ENCODE results near the gene DPP10. TPM values are rescaled to one million over a fixed set of nuclear protein-coding genes. Genes with fewer than 3 reads are reported as not detected.

The DPP10 gene
- total RNA-seq, 1 donor from 2014 or later = 6.5 TPM

- Mint-ChIP-seq H3K27me3 (ENCODE audit: insufficient read depth, low read depth) (peaks cover 2% of the 10 kb centered on the region), H3K4me1 (peaks cover 3% of the 10 kb centered on the region), H3K27ac (no peak overlapping the region), H3K4me3 (no peak overlapping the region), H3K9me3 (peaks cover 17% of the 10 kb centered on the region), H3K36me3 (peaks cover 6% of the 10 kb centered on the region)
- no peaks in the 10 kb centered on the region for H3K79me2 ChIP-seq (ENCODE audit: low read depth)
- H3K27me3 ChIP-seq = no peaks in the 10 kb centered on the region
- H3K9me3 ChIP-seq (ENCODE audit: low read depth) = no peaks in the 10 kb centered on the region
- TF ChIP-seq EZH2phosphoT487 (IDR thresholded peaks at IDR 0.05) (no peak), CTCF (IDR thresholded peaks at IDR 0.05) (no peak)
- H3K9ac ChIP-seq = no peak overlapping the region
- H3K27ac ChIP-seq = no peak overlapping the region
- no peaks in the 10 kb centered on the region for H3K36me3 ChIP-seq
- no peaks in the 10 kb centered on the region for H3F3A ChIP-seq (ENCODE audit: low read depth)
- DNase-seq (ENCODE audit: low spot score) = no peak
- no peak overlapping the region for H2AFZ ChIP-seq (replicated peaks)
- no peaks in the 10 kb centered on the region for H3K4me1 ChIP-seq
- no peaks in the 10 kb centered on the region for H4K20me1 ChIP-seq (ENCODE audit: low read depth)
- H3K4me3 ChIP-seq = no peak overlapping the region
- no peak overlapping the region for H3K4me2 ChIP-seq
Observed at GRCh38 chr2:115190459-115190858, 748.0 kb downstream of the DPP10 start.

- no peaks in the 10 kb centered on the region for H4K20me1 ChIP-seq (ENCODE audit: low read depth)
- H3K27me3 Mint-ChIP-seq (ENCODE audit: insufficient read depth, low read depth) = peaks cover 2% of the 10 kb centered on the region
- H3K4me1 Mint-ChIP-seq = peaks cover 4% of the 10 kb centered on the region
Observed at GRCh38 chr2:115194623-115195022, 752.2 kb downstream of the DPP10 start.

GRCh38 chr2:115196587-115196986 is 754.1 kb downstream of the DPP10 start:
- Histone ChIP-seq H3K9ac (no peak overlapping the region), H2AFZ (replicated peaks) (no peak overlapping the region), H3K27ac (no peak overlapping the region), H3K36me3 (no peaks in the 10 kb centered on the region), H3K4me3 (no peak overlapping the region), H3K79me2 (ENCODE audit: low read depth) (no peaks in the 10 kb centered on the region), H3F3A (ENCODE audit: low read depth) (no peaks in the 10 kb centered on the region), H3K9me3 (ENCODE audit: low read depth) (no peaks in the 10 kb centered on the region), H3K4me2 (no peak overlapping the region), H3K4me1 (no peaks in the 10 kb centered on the region), H3K27me3 (no peaks in the 10 kb centered on the region), H4K20me1 (ENCODE audit: low read depth) (no peaks in the 10 kb centered on the region)
- peaks cover 2% of the 10 kb centered on the region for H3K4me1 Mint-ChIP-seq
- peaks cover 4% of the 10 kb centered on the region for H3K36me3 Mint-ChIP-seq
- no peaks in the 10 kb centered on the region for H3K27me3 Mint-ChIP-seq (ENCODE audit: insufficient read depth, low read depth)
- DNase-seq (ENCODE audit: low spot score) = no peak
- TF ChIP-seq CTCF (IDR thresholded peaks at IDR 0.05) (no peak), EZH2phosphoT487 (IDR thresholded peaks at IDR 0.05) (no peak), EZH2 (IDR thresholded peaks at IDR 0.05) (no peak)
- no peaks in the 10 kb centered on the region for H3K9me3 Mint-ChIP-seq
- H3K4me3 Mint-ChIP-seq = no peak overlapping the region
- H3K27ac Mint-ChIP-seq = no peak overlapping the region

More at GRCh38 chr2:115194623-115195022, 752.2 kb downstream of the DPP10 start:
- Histone ChIP-seq H3K27ac (no peak overlapping the region), H3K4me3 (no peak overlapping the region), H3K27me3 (no peaks in the 10 kb centered on the region), H3K9me3 (ENCODE audit: low read depth) (no peaks in the 10 kb centered on the region), H3K36me3 (no peaks in the 10 kb centered on the region), H3K9ac (no peak overlapping the region), H3K4me1 (no peaks in the 10 kb centered on the region), H2AFZ (replicated peaks) (no peak overlapping the region), H3F3A (ENCODE audit: low read depth) (no peaks in the 10 kb centered on the region), H3K4me2 (no peak overlapping the region), H3K79me2 (ENCODE audit: low read depth) (no peaks in the 10 kb centered on the region)
- Mint-ChIP-seq H3K27ac (no peak overlapping the region), H3K4me3 (no peak overlapping the region), H3K36me3 (peaks cover 4% of the 10 kb centered on the region), H3K9me3 (peaks cover 7% of the 10 kb centered on the region)
- no peak for DNase-seq (ENCODE audit: low spot score)
- TF ChIP-seq CTCF (IDR thresholded peaks at IDR 0.05) (no peak), EZH2 (IDR thresholded peaks at IDR 0.05) (no peak), EZH2phosphoT487 (IDR thresholded peaks at IDR 0.05) (no peak)

All from neural progenitor cell (in vitro differentiated cells).